Liver (tissue), 9 donors: ENCODE data around the gene ABCC11. TPM values are rescaled to one million over a fixed set of nuclear protein-coding genes. Genes with fewer than 3 reads are reported as not detected.

ENCODE experiments used
- DNase-seq: peaks from one replicate; pipeline ENCODE4 v3.0.0-alpha.2; 2017; ENCODE audit warnings: low spot score
- H3K27ac ChIP-seq, 2 donors: one replicate each; pipeline ENCODE4 v1.7.0; 2013; ENCODE audit warnings: inconsistent platforms in 2 of 2, low read length in 2 of 2, control low read depth in 1 of 2, low read depth in 1 of 2, mild to moderate bottlenecking in 1 of 2
- H3K27me3 ChIP-seq, 4 donors: one replicate each; pipeline versions ENCODE4 v1.6.1 to v1.7.0; 2013; ENCODE audit warnings: low read length in 3 of 4, inconsistent platforms in 1 of 4, mild to moderate bottlenecking in 1 of 4, moderate library complexity in 1 of 4; ENCODE audit not compliant: control insufficient read depth in 4 of 4, insufficient read depth in 4 of 4
- H3K36me3 ChIP-seq, 4 donors: one replicate each; pipeline versions ENCODE4 v1.6.1 to v1.7.0; 2013; ENCODE audit warnings: low read length in 3 of 4, mild to moderate bottlenecking in 3 of 4, low read depth in 1 of 4, moderate library complexity in 1 of 4; ENCODE audit not compliant: control insufficient read depth in 4 of 4, insufficient read depth in 3 of 4
- H3K4me1 ChIP-seq, 4 donors: one replicate each; pipeline versions ENCODE4 v1.6.1 to v1.7.0; 2013; ENCODE audit warnings: low read length in 3 of 4, mild to moderate bottlenecking in 3 of 4, moderate library complexity in 1 of 4; ENCODE audit not compliant: control insufficient read depth in 4 of 4, insufficient read depth in 4 of 4
- H3K4me3 ChIP-seq, 3 donors: one replicate each; pipeline versions ENCODE4 v1.6.1 to v1.7.0; 2013; ENCODE audit warnings: low read length in 3 of 3, control low read depth in 1 of 3, low read depth in 1 of 3, mild to moderate bottlenecking in 1 of 3
- H3K9ac ChIP-seq, 2 donors: one replicate each; pipeline ENCODE4 v1.7.0; 2013; ENCODE audit warnings: low read length in 2 of 2, mild to moderate bottlenecking in 2 of 2, moderate library complexity in 2 of 2, control low read depth in 1 of 2, low read depth in 1 of 2
- H3K9me3 ChIP-seq, 4 donors: one replicate each; pipeline versions ENCODE4 v1.6.1 to v1.7.0; 2013; ENCODE audit warnings: low read length in 3 of 4; ENCODE audit not compliant: control insufficient read depth in 4 of 4
- ATF3 ChIP-seq: IDR thresholded peaks from 2 replicates; pipeline ENCODE4 v1.6.1; 2016; ENCODE audit warnings: antibody characterized with exemption
- CTCF ChIP-seq: fragments of 150-350 bp; IDR thresholded peaks from 2 replicates; pipeline ENCODE4 v1.5.1; 2017; ENCODE audit warnings: improper control_type of control experiment, low read depth, low read length; ENCODE audit not compliant: missing input control
- EGR1 ChIP-seq, 2 donors: IDR thresholded peaks; 2 replicates each; pipeline ENCODE4 v1.6.1; 2016 to 2018; ENCODE audit warnings: antibody characterized with exemption in 2 of 2, low read depth in 2 of 2
- FOXA1 ChIP-seq: IDR thresholded peaks from 2 replicates; pipeline ENCODE4 v1.6.1; 2016; ENCODE audit warnings: antibody characterized with exemption
- FOXA2 ChIP-seq: IDR thresholded peaks from 2 replicates; pipeline ENCODE4 v1.6.1; 2016; ENCODE audit warnings: antibody characterized with exemption
- GABPA ChIP-seq, 2 donors: IDR thresholded peaks in 1 of 2; conservative IDR thresholded peaks in 1 of 2; 2 replicates each; pipeline ENCODE4 v1.6.1; 2016; ENCODE audit warnings: antibody characterized with exemption in 2 of 2, mild to moderate bottlenecking in 1 of 2, moderate library complexity in 1 of 2
- HNF4A ChIP-seq, 2 donors: conservative IDR thresholded peaks; 2 replicates each; pipeline ENCODE4 v1.6.1; 2016; ENCODE audit warnings: antibody characterized with exemption in 2 of 2, mild to moderate bottlenecking in 2 of 2
- HNF4G ChIP-seq: IDR thresholded peaks from 2 replicates; pipeline ENCODE4 v1.6.1; 2016; ENCODE audit warnings: antibody characterized with exemption
- JUND ChIP-seq, 2 donors: IDR thresholded peaks; 2 replicates each; pipeline ENCODE4 v1.6.1; 2016; ENCODE audit warnings: antibody characterized with exemption in 2 of 2
- MAX ChIP-seq: IDR thresholded peaks from 2 replicates; pipeline ENCODE4 v1.6.1; 2016; ENCODE audit warnings: antibody characterized with exemption
- NR2F2 ChIP-seq: IDR thresholded peaks from 2 replicates; pipeline ENCODE4 v1.6.1; 2016; ENCODE audit warnings: antibody characterized with exemption
- RAD21 ChIP-seq, 2 donors: IDR thresholded peaks; 2 replicates each; pipeline ENCODE4 v1.6.1; 2016; ENCODE audit warnings: antibody characterized with exemption in 2 of 2, mild to moderate bottlenecking in 2 of 2
- REST ChIP-seq: IDR thresholded peaks from 2 replicates; pipeline ENCODE4 v1.6.1; 2016; ENCODE audit warnings: antibody characterized with exemption, mild to moderate bottlenecking
- RXRA ChIP-seq, 2 donors: IDR thresholded peaks; 2 replicates each; pipeline ENCODE4 v1.6.1; 2017 to 2018; ENCODE audit warnings: antibody characterized with exemption in 2 of 2, mild to moderate bottlenecking in 1 of 2
- SP1 ChIP-seq: IDR thresholded peaks from 2 replicates; pipeline ENCODE4 v1.6.1; 2018; ENCODE audit warnings: antibody characterized with exemption, mild to moderate bottlenecking
- TAF1 ChIP-seq: conservative IDR thresholded peaks from 2 replicates; pipeline ENCODE4 v1.6.1; 2016; ENCODE audit warnings: antibody characterized with exemption, mild to moderate bottlenecking
- YY1 ChIP-seq: IDR thresholded peaks from 2 replicates; pipeline ENCODE4 v1.6.1; 2016; ENCODE audit warnings: antibody characterized with exemption, mild to moderate bottlenecking
- WGBS: extraction: QIAGEN DNeasy Blood & Tissue Kit; methylation state at CpG from one replicate; pipeline ENCODE4 v1.1.7; 2013; 5-methylcytosine and 5-hydroxymethylcytosine counted together
- polyA plus RNA-seq, 2 donors: library from polyadenylated mRNA; stranded (reverse) in 1 of 2; unstranded in 1 of 2; fragments of 200-250 nt in 1 of 2; fragments of >200 nt in 1 of 2; fragmentation: Nextera tagmentation in 1 of 2; extraction: Ambion mirVana in 1 of 2; gene quantifications; one replicate each; pipeline versions ENCODE4 v1.2.1 to v1.2.3, GENCODE V29; 2013 to 2015
- total RNA-seq, 2 donors: library from RNA; depleted of rRNA; stranded (reverse); fragments of >200 nt; gene quantifications; one replicate each; pipeline ENCODE4 v1.2.3, GENCODE V29; 2014
- TF ChIP-seq, protein P1 (sequence below): IDR thresholded peaks from 2 replicates; pipeline ENCODE4 v1.6.1; 2016; ENCODE audit warnings: antibody characterized with exemption
- donor health status: healthy.
- donor health status: healthy.
- donor health status: healthy.
- donor health status: healthy.
- donor health status: healthy.

Gene ABCC11
- total and polyA plus RNA-seq, 4 donors, result 1.4 to 22.3 (median 2.7) TPM

DNA sequence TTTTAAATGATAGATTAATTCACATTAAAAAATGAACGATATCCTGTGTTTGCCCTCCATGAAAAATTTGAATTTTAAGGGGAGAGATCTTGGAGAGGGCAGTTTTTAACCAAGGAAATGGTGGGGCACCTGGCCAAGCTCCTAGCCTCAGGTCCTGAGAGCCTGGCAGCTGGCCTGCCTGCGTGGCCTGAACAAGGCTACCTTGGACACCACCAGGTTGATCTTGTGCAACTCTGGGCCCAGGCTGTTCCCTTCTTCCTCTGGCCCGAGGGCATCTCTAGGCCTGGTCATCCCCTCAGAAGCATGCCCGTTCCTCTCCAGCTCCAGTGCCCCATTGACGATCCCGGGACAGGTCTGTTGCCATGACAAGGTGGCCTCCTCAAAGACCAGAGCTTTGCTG is 36.6 kb downstream of the ABCC11 start:
- WGBS, result 56% methylated on average over 6 of the region's 6 CpGs
- Histone ChIP-seq H3K9me3 (no peaks in the 10 kb centered on the region), H3K27ac (peak overlapping the region; percentile 48 to 49), H3K27me3 (no peaks in the 10 kb centered on the region), H3K4me3 (no peak overlapping the region), H3K4me1 (peaks cover 0 to 13% (median 9%) of the 10 kb centered on the region in 4 donors), H3K36me3 (no peaks in the 10 kb centered on the region), H3K9ac (no peak overlapping the region)
- TF ChIP-seq TAF1, result no peak
- no peak for TF ChIP-seq HNF4G
- TF ChIP-seq FOXA1, result no peak
- TF ChIP-seq HNF4A (conservative IDR thresholded peaks at IDR 0.05), result peak; percentile 55 to 66
- TF ChIP-seq CTCF, result no peak
- peak; percentile 23 for TF ChIP-seq SP1
- no peak for TF ChIP-seq YY1
- TF ChIP-seq RAD21 (IDR thresholded peaks at IDR 0.05), result peak in 1 of 2 donors; percentile 37
- peak; percentile 26 for TF ChIP-seq REST
- no peak for TF ChIP-seq ATF3
- TF ChIP-seq FOXA2, result no peak
- no peak for TF ChIP-seq JUND (IDR thresholded peaks at IDR 0.05)
- TF ChIP-seq EGR1 (IDR thresholded peaks at IDR 0.05; ENCODE audit: low read depth in 2 of 2), result peak in 1 of 2 donors; percentile 12
- TF ChIP-seq RXRA (IDR thresholded peaks at IDR 0.05), result peak; percentile 60 to 73
- TF ChIP-seq NR2F2, result no peak
- TF ChIP-seq, protein P1, sequence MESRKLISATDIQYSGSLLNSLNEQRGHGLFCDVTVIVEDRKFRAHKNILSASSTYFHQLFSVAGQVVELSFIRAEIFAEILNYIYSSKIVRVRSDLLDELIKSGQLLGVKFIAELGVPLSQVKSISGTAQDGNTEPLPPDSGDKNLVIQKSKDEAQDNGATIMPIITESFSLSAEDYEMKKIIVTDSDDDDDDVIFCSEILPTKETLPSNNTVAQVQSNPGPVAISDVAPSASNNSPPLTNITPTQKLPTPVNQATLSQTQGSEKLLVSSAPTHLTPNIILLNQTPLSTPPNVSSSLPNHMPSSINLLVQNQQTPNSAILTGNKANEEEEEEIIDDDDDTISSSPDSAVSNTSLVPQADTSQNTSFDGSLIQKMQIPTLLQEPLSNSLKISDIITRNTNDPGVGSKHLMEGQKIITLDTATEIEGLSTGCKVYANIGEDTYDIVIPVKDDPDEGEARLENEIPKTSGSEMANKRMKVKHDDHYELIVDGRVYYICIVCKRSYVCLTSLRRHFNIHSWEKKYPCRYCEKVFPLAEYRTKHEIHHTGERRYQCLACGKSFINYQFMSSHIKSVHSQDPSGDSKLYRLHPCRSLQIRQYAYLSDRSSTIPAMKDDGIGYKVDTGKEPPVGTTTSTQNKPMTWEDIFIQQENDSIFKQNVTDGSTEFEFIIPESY, result no peak
- TF ChIP-seq GABPA (IDR thresholded peaks at IDR 0.05 in 1 of 2, conservative IDR thresholded peaks at IDR 0.05 in 1 of 2), result no peak
- peak; percentile 48 for TF ChIP-seq MAX
- DNase-seq, result no peak
